GM18868 (cell line): ENCODE data around the gene HNRNPA0.

Experiments used
- ATAC-seq: cut with Tn5 transposase; IDR thresholded peaks from one replicate; pipeline ENCODE4 v1.9.1; 2021; ENCODE audit warnings: mild to moderate bottlenecking, moderate library complexity; ENCODE audit not compliant: unreplicated experiment

HNRNPA0 gene

DNA sequence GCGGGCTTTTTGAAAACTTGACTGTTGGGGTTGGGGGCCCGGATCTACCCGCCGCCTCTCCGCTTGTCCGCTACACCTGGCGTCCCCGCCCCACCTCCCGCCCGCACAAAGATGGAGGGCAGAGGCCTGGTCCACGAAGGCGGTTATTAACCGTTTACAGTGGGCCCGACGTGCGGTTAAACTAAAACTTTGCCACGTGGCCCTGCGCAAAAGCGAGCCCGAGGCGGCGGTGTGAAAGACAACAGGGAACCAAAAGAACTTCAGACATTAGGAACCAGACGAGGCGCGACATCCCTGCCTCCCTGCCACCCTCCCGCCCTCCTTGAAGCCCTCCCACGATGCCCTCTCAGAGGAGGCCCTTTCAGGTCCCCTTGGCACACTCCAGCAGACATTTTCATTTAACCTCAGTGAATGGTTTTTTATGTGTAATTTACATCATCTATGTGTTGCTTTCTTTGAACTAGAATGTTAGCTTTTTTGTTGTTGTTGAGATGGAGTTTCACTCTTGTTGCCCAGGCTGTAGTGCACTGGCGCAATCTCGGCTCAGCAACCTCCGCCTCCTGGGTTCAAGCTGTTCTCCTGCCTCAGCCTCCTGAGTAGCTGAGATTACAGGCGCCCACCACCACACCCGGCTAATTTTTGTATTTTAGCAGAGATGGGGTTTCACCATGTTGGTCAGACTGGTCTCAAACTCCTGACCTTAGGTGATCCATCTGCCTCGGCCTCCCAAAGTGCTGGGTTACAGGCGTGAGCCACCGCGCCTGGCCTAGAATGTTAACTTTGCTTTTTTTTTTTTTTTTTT, 999 bp upstream of the HNRNPA0 start:
- peak; percentile 20 for ATAC-seq

GRCh38 chr5:137753691-137754187, 424 bp downstream of the HNRNPA0 start:
- peak; percentile 7 for ATAC-seq

DNA sequence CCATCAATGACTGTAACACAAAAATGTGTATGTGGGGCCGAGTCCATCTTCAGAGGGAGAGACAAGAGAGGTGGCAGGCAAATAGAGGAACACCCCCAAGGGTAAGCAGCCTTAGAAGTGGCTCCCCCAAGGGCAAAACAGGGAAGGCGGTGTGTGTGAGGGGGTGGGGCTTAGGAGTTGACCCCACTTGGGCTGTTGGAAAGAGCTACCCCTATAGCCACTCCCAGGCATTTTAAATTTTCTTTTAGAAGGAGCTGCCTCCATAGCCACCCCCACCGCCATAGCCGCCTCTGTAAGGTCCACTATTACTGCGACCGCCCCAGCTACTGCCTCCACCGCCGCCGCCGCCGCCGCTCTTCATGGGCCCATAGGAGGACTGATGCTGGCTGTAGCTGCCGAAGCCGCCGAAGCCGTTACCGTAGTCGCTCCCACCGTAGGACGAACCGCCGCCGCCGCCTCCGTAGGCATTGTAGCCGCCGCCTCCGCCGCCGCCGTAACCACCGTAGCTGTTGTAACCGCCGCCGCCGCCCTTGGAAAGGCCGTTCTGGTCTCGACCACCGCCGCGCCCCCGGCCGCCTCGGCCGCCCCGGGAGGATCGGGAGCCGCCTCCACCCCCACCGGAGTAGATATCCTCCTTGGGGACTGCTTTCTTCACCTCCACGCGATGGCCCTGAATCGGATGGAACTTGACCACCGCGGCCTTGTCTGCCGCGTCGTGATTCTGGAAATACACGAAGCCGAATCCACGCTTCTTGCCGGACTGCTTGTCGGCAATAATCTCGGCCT, 1.1 kb downstream of the HNRNPA0 start:
- no peak for ATAC-seq

- ATAC-seq: no peak
Observed at GRCh38 chr5:137751869-137752491, 2.2 kb downstream of the HNRNPA0 start.

- ATAC-seq: no peak
Observed at GRCh38 chr5:137750436-137750835, 3.7 kb downstream of the HNRNPA0 start.

DNA sequence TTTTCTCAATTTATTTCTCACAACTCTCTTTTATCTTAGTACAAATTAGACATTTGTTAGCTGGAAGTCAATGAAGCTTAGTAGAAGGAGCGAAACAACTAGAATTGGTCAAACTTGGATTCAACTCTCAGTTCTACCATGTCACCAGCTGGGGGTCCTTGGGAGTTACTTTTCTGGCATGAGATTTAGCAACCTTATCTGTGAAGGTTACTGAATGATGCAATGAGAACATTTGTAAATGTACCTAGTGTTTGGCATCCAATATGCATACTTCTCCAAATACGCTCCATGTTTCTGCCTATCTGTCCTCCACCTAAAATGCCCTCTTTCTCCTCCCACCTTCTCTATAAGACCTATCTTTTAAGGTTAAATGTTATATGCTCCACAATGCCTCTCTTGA, 6.3 kb downstream of the HNRNPA0 start:
- ATAC-seq: no peak

- ATAC-seq: peak; percentile 67
Observed at GRCh38 chr5:137743031-137743640, 11.0 kb downstream of the HNRNPA0 start.

GRCh38 chr5:137741718-137742117, 12.4 kb downstream of the HNRNPA0 start:
- ATAC-seq: no peak

DNA sequence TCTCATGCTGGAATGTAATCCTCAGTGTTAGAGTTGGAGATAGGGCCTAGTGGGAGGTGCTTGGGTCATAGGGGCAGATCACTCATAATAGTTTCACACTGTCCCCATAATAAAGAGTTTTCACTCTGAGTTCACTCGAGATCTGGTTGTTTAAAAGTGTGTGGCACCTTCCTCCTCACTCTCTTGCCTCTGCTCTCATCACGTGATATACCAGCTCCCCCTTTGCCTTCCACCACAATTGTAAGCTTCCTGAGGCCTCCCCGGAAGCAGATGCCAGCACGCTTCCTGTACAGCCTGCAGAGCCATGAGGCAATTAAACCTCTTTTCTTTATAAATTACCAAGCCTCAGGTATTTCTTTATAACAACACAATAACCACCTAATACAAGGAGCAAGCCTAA, 14.4 kb downstream of the HNRNPA0 start:
- ATAC-seq: no peak

DNA sequence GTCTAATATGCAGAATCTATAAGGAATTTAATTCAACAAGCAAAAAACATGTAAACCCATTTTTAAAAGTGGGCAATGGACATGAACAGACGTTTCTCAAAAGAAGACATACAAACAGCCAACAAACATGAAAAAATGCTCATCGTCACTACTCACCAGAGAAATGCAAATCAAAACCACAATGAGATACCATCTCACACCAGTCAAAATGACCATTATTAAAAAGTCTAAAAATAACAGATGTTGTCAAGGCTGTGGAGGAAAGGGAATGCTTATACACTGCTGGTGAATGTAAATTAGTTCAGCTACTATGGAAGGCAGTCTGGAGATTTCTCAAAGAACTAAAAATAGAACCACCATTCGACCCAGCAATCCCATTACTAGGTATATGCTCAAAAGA, 15.2 kb downstream of the HNRNPA0 start:
- no peak for ATAC-seq

GRCh38 chr5:137737349-137738131, 16.6 kb downstream of the HNRNPA0 start:
- peak; percentile 33 for ATAC-seq

DNA sequence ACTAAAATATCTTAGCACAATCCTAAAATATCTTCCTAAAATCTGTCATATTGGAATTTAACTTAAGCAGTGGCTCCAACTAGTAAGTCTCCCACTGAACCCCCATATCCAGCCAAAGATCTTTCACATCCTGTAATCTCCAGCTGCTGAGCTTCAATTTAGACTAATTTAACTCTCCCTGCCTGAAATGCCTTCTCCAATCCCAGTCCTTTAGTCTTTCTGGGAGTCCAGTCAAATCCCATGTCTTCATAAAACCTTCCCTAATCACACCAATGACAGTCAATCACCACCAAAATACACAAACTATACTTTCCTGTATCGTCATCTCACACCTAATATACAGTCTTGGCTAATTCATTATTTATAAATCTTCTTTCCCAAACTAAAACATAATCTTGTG, 17.7 kb downstream of the HNRNPA0 start:
- no peak for ATAC-seq

GRCh38 chr5:137735555-137736284, 18.4 kb downstream of the HNRNPA0 start, which contains the start of gene KLHL3:
Gene KLHL3, minus strand, starts transcription at chr5:137736089. Its CDS starts 443 bp downstream, at chr5:137735646.
- peak; percentile 70 for ATAC-seq

DNA sequence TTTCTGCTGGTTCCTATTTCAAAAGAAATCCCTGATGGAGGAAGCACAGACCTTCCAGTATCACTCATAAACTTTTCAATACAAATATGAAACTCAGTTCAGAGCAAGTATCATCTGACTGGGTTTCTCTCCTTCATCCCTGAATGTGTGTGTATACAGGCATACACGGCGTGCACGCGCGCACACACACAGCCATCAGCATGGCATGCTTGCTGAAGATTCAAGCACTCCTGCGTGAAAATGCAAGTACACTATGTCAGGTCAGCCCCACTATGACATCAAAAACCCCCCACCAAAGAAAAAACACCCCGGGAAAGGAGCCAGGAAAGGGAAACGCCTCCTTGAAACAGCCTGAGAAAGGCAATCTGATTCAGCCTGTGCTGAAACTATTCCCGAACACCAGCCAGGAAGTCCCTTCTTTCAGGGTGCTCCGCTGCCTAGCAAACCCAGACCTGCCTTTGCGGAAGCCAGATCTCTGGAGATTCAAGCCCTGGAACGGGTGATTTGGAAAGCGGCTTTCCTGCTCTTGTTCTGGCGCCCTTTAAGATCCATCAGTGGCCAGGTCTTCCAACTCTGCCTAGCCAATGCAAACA, 19.1 kb downstream of the HNRNPA0 start:
- peak; percentile 2 for ATAC-seq

DNA sequence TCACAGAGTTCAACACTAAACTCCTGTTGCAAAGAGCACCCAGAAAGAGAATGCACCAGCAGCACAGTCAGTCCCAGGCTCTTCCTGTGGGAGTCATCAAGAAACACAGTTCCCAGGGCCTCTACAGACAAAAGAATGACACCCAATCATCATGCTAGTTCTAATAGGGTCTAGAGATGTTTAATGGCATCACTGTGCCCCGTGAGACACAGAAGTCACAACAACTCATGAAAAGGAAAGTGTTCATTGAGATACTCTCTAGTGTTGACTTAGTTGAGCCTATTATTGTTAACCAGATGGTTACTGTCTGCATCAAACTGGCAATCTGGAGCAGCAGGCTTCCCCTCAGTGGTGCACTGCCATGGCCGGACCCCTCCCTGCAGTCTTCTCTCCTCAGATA, 19.8 kb downstream of the HNRNPA0 start:
- ATAC-seq: no peak

GRCh38 chr5:137733922-137734321, 20.2 kb downstream of the HNRNPA0 start:
- ATAC-seq: no peak

GRCh38 chr5:137733006-137733405, 21.2 kb downstream of the HNRNPA0 start:
- no peak for ATAC-seq

- ATAC-seq: no peak
Observed at GRCh38 chr5:137731176-137731575, 23.0 kb downstream of the HNRNPA0 start.

GRCh38 chr5:137730336-137730735, 23.8 kb downstream of the HNRNPA0 start:
- no peak for ATAC-seq
